ENCODE data around the gene PAM. TPM values are rescaled to one million over a fixed set of nuclear protein-coding genes. Genes with fewer than 3 reads are reported as not detected.

PAM gene
- total RNA-seq, 4 donors from 2014 or later: 73.0 to 181 (median 138) TPM

DNA sequence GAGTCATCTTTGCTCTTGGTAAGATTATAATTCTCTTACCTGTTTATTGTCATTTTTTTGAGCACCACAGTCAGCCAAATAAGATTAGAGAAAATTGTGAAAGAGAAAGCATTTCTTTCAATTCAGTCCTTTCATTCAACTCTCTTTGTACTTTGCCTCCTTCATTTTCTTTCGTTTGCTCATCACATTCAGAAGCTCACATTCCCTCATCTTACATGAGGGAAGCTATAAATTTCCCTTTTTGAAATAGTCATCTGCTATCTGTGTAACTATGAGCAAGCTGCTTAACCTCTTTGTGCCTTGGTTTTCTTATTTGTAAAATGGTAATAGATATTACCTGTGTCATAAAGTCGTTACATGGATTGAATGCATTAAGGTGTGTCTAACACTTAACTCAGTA, 41.4 kb downstream of the PAM start:
- Histone ChIP-seq H3K4me3 (no peak overlapping the region), H3K27me3 (no peaks in the 10 kb centered on the region), H3K9me3 (no peaks in the 10 kb centered on the region), H3K27ac (no peak overlapping the region), H3K36me3 (no peaks in the 10 kb centered on the region), H3K4me1 (peaks cover 0 to 37% (median 2%) of the 10 kb centered on the region in 4 donors)
- intact Hi-C loops (cut with DNase I; ENCODE audit: low total_unique reads) (no loop called here), in situ Hi-C loops (cut with MboI; ENCODE audit: low pct_ligation_motif_present in 1 of 4, low pct_unique_long_range_greater_than_20kb in 1 of 4, low sequenced_read_pairs in 3 of 4) (loop anchor here in 1 of 4 donors (25.0 kb wide), 1 partner anchor 166 kb away; no protein-coding TSS in a partner anchor)
- TF ChIP-seq CTCF (IDR thresholded peaks at IDR 0.05) (no peak), EP300 (IDR thresholded peaks at IDR 0.05; ENCODE audit: low read depth) (no peak), POLR2AphosphoS5 (IDR thresholded peaks at IDR 0.05) (no peak), POLR2A (IDR thresholded peaks at IDR 0.05) (no peak)
- WGBS, 2 donors (ENCODE audit: low coverage in 1 of 2): 27 to 66% methylated on average over 1 to 2 of the region's 2 CpGs
- DNase-seq: no peak

DNA sequence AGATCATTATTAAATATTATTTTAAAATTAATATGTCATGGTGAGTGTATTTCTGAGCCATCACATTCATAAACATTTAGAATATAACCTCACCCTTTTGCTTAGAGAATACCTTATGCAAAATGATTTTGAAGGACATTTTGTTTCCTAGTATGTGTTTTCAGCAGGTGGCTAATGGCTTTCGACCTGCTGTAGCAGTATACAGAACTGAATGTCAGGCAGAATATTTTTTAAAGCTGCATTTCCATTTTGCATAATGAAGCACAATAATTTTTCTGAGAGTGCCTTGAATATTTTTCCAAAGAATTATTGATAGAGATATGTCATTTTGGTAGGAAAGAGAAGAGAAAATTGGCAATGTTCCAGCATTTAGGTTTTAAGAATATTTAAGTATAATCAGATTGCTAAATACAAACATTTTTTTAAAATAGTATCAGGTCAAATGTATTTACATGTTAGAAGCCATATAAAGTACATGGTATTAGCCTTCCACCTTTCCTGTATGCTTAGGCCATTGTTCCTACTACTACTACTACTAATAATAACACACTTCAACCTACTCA, 42.3 kb downstream of the PAM start:
- no peaks in the 10 kb centered on the region for H3K9me3 ChIP-seq
- H3K4me3 ChIP-seq: no peak overlapping the region
- TF ChIP-seq CTCF (IDR thresholded peaks at IDR 0.05): no peak
- no peak for TF ChIP-seq EP300 (IDR thresholded peaks at IDR 0.05; ENCODE audit: low read depth)
- TF ChIP-seq POLR2AphosphoS5 (IDR thresholded peaks at IDR 0.05): no peak
- no peak for TF ChIP-seq POLR2A (IDR thresholded peaks at IDR 0.05)
- peaks cover 0 to 36% (median 2%) of the 10 kb centered on the region in 4 donors for H3K4me1 ChIP-seq
- DNase-seq: no peak
- intact Hi-C loops (cut with DNase I; ENCODE audit: low total_unique reads): no loop called here
- no peaks in the 10 kb centered on the region for H3K36me3 ChIP-seq
- in situ Hi-C loops (cut with MboI; ENCODE audit: low pct_ligation_motif_present in 1 of 4, low pct_unique_long_range_greater_than_20kb in 1 of 4, low sequenced_read_pairs in 3 of 4): loop anchor here in 1 of 4 donors (25.0 kb wide), 1 partner anchor 165 kb away; no protein-coding TSS in a partner anchor
- WGBS, 2 donors (ENCODE audit: low coverage in 1 of 2): 89 to 100% methylated on average over 1 of the region's 1 CpG
- H3K27ac ChIP-seq: no peak overlapping the region
- H3K27me3 ChIP-seq: no peaks in the 10 kb centered on the region

GRCh38 chr5:102798104-102798785, 43.1 kb downstream of the PAM start:
- in situ Hi-C loops (cut with MboI; ENCODE audit: low pct_ligation_motif_present in 1 of 4, low pct_unique_long_range_greater_than_20kb in 1 of 4, low sequenced_read_pairs in 3 of 4): loop anchor here in 1 of 4 donors (25.0 kb wide), 1 partner anchor 164 kb away; no protein-coding TSS in a partner anchor
- 92 to 95% methylated on average over 5 of the region's 5 CpGs for WGBS, 2 donors (ENCODE audit: low coverage in 1 of 2)
- Histone ChIP-seq H3K9me3 (no peaks in the 10 kb centered on the region), H3K4me1 (peaks cover 0 to 35% (median 2%) of the 10 kb centered on the region in 4 donors), H3K4me3 (no peak overlapping the region), H3K27ac (no peak overlapping the region), H3K27me3 (no peaks in the 10 kb centered on the region), H3K36me3 (no peaks in the 10 kb centered on the region)
- DNase-seq: no peak
- no peak for TF ChIP-seq POLR2AphosphoS5 (IDR thresholded peaks at IDR 0.05)
- no peak for TF ChIP-seq POLR2A (IDR thresholded peaks at IDR 0.05)
- TF ChIP-seq CTCF (IDR thresholded peaks at IDR 0.05): no peak
- TF ChIP-seq EP300 (IDR thresholded peaks at IDR 0.05; ENCODE audit: low read depth): no peak
- intact Hi-C loops (cut with DNase I; ENCODE audit: low total_unique reads): no loop called here

- Histone ChIP-seq H3K27ac (no peak overlapping the region), H3K4me3 (no peak overlapping the region), H3K4me1 (peaks cover 0 to 35% (median 2%) of the 10 kb centered on the region in 4 donors), H3K36me3 (no peaks in the 10 kb centered on the region), H3K27me3 (no peaks in the 10 kb centered on the region), H3K9me3 (no peaks in the 10 kb centered on the region)
- in situ Hi-C loops (cut with MboI; ENCODE audit: low pct_ligation_motif_present in 1 of 4, low pct_unique_long_range_greater_than_20kb in 1 of 4, low sequenced_read_pairs in 3 of 4): loop anchor here in 1 of 4 donors (25.0 kb wide), 1 partner anchor 163 kb away; no protein-coding TSS in a partner anchor
- no peak for DNase-seq
- TF ChIP-seq POLR2AphosphoS5 (IDR thresholded peaks at IDR 0.05) (no peak), POLR2A (IDR thresholded peaks at IDR 0.05) (no peak), EP300 (IDR thresholded peaks at IDR 0.05; ENCODE audit: low read depth) (no peak), CTCF (IDR thresholded peaks at IDR 0.05) (no peak)
- 26 to 56% methylated on average over 2 of the region's 2 CpGs for WGBS, 2 donors (ENCODE audit: low coverage in 1 of 2)
- intact Hi-C loops (cut with DNase I; ENCODE audit: low total_unique reads): no loop called here
Observed at GRCh38 chr5:102799017-102799416, 43.9 kb downstream of the PAM start.

Data from transverse colon (tissue), 4 donors.